A172 (cell line): ENCODE data around the gene OR2V2. TPM values are rescaled to one million over a fixed set of nuclear protein-coding genes. Genes with fewer than 3 reads are reported as not detected.
"Not testable (repeated sequence)": the region's sequence is repeated elsewhere in the genome, so short reads cannot be mapped to it uniquely, and the experiment has no call there.

Source experiments
- DNase-seq: peaks from one replicate; pipeline ENCODE4 v3.0.0-alpha.2; 2015; ENCODE audit warnings: low spot score
- total RNA-seq: library from RNA; depleted of rRNA; stranded (reverse); fragments of >200 nt; shearing (Covaris generic); gene quantifications from 2 replicates; pipeline ENCODE4 v1.2.3, GENCODE V29; 2014; rRNA removed

Gene OR2V2, protein sequence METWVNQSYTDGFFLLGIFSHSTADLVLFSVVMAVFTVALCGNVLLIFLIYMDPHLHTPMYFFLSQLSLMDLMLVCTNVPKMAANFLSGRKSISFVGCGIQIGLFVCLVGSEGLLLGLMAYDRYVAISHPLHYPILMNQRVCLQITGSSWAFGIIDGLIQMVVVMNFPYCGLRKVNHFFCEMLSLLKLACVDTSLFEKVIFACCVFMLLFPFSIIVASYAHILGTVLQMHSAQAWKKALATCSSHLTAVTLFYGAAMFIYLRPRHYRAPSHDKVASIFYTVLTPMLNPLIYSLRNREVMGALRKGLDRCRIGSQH
- total RNA-seq, result not detected in 2 replicates

DNA sequence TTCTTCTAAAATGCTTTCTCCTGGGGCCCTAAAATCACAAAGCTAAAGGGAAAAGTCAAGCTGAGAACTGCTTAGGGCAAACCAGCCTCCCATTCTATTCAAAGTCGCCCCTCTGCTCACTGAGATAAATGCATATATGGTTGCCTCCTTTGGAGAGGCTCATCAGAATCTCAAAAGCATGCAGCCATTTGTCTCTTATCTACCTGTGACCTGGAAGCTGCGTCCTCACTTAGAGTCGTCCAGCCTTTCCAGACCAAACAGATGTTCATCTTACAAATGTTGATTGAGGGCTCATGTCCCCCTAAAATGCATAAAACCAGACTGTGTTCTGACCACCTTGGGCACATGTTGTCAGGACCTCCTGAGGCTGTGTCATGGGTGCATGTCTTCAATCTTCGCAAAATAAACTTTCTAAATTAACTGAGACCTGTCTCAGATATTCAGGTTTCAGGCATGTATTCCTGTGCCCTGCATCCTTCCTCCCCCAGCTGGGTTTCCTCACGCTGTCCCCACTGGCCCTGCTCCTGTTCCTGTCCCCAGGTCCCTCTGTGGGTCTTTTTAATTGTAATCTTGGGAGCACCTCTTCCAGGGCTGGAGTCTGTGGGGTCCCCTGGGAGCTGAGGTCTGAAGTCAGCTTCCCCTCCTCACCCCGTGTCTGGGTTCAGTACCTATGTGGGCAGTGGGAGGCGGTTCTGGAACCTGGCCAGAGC lies at the start of gene OR2V2:
TSS of gene OR2V2 (plus strand) at position 660 of the 710 bp plus-strand sequence. CDS start 7,357 bp downstream, outside the sequence.
- DNase-seq, result not testable (repeated sequence)

DNA sequence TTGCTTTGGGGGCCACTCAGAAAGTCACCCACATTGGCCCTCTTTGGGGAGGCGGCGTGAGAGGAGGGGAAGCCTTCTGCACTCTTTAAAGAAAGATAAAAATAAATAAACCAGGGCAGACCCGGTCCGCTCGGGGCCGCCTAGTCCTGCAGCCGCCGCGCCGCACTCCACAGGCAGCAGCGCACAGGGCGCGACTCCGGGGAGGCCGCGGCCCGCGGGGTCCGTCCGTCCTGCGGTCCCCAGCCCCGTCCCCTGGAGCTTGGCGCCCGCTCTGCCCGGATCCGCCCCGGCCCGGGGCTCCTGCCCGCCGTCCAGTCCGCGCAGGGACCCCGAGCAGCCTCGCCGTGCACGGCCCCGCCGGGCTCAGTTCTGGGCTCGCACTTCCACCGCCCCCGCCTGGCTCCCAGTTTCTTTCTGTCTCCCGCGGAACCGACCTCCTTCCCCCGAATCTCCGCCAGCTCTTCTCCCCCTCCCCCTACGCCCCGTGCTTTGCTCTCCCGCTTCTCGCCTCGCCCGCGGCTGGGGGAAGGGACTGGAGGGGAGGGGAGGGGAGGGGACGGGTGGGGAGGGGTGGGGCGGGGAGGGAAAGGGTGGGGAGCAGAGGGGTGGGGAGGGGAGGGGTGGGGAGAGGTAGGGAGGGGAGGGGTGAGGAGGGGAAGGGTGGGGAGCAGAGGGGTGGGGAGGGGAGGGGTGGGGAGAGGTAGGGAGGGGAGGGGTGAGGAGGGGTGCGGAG lies 49.5 kb upstream of the OR2V2 start:
- not testable (repeated sequence) for DNase-seq

DNA sequence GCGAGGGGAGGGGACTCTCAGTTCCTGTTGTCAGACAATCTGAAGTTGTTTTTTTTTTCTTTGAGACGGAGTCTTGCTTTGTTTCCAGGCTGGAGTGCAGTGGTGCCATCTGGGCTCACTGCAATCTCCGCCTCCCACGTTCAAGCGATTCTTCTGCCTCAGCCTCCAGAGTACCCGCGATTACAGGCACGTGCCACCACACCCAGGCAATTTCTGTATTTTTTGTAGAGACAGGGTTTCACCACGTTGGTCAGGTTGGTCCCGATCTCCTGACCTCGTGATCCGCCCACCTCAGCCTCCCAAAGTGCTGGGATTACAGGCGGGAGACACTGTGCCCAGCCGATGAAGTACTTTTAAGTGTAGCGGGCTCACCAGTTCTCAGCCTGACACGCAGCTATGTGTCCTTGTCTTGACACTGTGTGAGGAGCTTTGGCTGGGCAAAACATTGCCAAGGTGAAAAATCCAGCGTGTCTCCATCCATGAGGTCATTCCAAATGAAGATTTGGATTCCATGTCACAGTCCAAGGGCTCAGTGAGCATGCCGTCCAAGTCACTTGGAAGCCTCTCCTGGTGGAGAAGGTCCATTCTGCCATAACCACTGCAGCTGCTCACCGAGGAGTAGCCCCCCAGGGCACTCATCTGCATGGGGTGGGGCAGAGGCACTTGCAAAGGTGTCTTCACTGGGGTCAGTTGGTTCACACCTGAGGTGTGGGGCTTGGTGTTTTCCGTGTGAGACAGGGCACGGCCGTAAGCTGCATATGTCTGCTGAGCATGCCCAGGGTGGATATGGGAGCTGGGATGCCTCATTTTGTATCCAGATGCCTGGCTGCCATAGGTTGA lies 48.4 kb upstream of the OR2V2 start:
- DNase-seq, result no peak

DNA sequence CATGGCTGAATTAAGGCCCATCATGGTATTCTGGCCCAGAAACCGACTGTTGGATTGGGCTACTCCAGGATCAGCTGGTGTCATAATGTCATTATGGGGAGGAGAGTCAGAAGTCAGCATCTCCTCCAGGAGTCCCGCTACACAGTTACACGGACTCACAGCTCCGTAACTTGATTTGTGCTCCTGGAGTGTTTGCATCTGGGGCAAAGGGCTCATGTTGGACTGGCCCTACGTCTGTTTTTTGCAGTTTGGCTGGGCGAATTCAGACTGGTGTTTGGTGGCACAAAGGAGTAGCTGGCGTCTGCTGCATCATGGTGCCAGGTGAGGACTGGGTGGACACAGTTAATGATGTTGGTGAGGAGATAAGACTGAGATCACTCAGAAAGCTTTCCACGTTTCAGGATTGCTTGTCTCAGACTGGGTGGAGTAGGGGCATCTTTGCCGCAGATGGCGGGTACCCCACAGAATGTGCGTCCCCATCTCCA lies 47.7 kb upstream of the OR2V2 start:
- DNase-seq, result no peak

DNA sequence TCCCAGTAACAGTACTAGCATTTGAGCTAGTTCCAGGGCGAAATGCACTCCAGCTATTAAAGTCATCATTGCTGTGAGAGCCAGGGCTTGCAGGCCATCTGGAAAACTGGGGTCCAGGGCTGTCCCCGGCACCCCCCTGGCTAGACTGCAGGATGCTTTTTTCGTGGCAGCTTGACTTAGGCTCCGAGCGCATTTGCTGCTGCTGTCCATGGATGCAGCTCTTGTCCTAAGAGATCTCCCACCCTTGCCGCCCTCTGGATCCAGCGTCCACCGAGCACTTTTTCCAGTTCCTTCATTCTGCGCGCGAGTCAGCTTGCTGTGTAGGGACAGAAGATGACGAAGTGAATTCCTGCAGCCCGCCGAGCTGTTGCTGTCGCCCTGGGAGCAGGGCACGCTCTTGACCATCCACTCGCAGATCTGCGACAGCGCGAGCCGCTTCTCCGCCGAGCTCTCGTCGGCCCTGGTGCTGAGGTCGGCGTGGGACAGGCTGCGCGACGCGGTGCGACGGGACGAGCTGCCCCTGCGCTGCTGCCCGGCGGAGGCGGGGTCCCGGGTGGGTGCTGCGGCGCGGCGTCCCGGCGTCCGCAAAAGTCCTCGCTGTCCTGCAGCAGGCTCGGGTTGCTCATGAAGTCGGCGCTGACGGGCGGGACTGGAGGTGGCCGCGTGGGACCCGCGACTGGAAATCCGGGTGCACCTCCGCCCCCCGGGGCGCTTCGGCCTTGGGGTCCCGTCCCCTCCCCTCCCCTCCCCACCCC lies 47.1 kb upstream of the OR2V2 start:
- no peak for DNase-seq

DNA sequence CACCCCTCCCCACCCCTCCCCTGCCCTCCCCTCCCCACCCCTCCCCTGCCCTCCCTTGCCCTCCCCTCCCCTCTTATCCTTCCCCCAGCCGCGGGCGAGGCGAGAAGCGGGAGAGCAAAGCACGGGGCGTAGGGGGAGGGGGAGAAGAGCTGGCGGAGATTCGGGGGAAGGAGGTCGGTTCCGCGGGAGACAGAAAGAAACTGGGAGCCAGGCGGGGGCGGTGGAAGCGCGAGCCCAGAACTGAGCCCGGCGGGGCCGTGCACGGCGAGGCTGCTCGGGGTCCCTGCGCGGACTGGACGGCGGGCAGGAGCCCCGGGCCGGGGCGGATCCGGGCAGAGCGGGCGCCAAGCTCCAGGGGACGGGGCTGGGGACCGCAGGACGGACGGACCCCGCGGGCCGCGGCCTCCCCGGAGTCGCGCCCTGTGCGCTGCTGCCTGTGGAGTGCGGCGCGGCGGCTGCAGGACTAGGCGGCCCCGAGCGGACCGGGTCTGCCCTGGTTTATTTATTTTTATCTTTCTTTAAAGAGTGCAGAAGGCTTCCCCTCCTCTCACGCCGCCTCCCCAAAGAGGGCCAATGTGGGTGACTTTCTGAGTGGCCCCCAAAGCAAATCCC lies 46.2 kb upstream of the OR2V2 start:
- not testable (repeated sequence) for DNase-seq

DNA sequence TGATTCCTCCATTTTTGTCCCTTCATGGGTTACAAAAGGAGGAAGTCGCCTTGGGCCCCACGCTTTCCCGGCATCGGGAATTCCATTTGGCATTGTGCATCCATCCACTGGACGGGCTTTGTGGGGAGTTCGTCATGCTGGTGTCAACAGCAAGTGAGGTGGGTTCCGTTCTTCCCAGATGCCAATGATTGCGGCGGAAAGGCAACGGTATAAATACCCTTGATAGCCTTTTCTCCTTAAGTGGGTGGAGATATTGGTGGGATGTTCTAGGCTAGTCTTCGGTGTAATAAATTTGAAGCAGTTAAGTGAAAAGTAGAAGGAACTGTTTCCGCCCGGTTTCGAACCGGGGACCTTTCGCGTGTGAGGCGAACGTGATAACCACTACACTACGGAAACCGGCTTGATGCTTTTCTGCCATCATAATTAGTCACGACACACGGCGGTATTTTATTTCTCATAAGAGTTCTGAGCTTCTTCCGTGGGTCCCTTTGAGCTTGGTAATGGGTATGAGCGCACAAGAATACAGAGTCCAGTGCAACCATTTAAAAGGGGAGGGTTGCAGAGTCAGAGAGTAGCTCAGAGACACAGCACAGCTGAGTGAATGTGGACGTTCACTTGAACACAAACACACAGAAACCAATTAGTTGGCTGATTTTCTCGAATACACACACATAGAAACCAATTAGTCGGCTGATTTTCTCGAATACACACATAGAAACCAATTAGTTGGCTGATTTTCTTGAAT lies 45.3 kb upstream of the OR2V2 start:
- not testable (repeated sequence) for DNase-seq

DNA sequence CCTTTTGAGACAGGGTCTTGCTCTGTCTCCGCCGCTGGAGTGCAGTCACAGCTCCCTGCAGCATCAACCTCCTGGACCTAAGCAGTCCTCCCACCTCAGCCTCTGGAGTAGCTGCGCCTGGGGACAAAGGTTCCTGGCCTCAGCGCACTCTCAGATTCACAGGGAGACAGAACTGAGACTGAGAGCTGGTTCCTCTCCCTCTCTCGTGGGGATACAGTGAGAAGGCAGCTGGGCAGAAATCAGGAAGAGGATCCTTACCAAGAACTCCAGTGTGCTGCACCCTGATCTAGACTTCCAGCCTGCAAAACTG lies 43.2 kb upstream of the OR2V2 start:
- not testable (repeated sequence) for DNase-seq

DNA sequence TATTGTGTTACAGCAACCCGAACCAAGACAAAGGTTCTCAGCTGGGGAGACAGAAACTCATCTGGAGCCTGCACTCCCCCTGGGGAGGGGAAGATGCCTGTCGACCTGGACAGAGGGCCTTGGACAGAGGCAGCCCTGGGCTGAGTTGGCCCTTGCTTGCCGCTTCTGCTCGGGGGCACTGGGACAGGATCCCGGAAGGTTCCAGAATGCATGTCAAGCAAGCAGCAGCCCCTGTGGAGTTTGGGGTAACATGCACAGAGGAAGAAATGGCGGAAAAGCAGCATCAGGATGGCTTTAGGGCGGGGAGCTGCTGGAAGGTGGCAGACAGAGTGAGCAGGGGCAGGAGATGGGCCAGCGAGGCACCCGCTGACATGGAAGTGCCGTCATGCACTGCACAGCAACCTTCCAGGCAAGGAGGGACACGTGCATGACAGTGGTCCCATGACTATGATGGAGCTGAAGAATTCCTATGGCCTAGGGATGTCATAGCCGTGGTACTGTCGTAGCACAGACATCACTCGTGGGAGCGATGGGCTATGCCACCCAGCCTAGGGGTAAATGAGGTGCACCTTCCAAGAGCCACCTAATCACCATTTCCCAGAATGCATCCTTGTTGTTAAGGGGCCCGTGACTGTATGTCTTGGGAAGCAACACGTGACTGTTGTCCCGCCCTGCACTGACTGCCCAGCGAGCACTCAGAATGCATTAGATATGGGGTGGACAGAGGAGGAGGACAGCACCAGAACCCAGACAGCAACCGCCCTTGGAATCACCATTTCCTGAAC lies 42.6 kb upstream of the OR2V2 start:
- DNase-seq, result not testable (repeated sequence)

DNA sequence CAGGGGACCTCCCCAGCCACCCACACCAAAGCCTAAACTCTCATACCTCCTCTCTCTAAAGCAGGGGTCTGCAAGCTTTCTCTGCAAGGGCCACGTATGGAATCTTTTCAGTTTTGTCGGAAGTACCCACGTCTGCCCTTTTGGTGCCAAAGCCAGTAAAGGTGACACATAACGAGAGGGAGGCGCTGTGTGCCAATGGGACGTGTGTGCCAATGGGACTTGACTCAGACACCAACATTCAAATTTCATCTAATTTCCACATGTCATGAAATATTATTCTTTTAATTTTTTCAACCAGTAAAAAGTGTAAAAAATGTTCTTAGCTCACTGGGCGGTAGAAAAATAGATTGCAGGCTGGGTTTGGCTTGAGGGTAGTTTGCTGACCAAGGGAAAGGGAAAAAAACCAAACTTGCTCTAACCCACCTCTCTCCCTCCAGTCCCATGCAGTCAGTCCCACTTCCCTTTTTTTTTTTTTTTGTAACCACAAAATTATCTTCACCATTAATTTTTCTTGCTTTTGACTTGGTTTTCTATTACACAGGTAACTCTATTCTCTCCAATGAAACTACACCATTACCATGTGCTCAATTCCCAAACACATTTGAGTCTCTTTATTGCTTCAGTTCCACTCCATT lies 41.9 kb upstream of the OR2V2 start:
- DNase-seq, result no peak

DNA sequence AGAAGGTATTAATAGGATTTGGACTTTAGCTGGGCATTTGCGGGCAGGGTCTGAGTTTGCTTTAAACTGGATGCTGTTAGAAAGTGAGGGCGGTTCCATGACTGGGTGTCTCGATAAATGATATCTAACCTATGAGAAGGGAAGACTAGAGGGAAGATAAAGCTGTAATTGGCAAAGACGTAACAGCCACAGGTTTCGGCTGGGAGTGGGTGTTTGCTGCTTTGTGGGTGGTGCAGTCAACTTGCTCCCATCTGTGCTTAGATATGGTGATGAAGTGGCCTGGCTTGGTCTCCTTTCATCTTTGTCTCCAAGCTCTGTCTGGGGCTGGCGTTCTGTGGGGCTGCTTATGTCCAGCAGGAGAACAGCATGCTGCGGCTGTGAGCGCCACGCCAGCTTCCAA lies 39.7 kb upstream of the OR2V2 start:
- DNase-seq, result no peak

DNA sequence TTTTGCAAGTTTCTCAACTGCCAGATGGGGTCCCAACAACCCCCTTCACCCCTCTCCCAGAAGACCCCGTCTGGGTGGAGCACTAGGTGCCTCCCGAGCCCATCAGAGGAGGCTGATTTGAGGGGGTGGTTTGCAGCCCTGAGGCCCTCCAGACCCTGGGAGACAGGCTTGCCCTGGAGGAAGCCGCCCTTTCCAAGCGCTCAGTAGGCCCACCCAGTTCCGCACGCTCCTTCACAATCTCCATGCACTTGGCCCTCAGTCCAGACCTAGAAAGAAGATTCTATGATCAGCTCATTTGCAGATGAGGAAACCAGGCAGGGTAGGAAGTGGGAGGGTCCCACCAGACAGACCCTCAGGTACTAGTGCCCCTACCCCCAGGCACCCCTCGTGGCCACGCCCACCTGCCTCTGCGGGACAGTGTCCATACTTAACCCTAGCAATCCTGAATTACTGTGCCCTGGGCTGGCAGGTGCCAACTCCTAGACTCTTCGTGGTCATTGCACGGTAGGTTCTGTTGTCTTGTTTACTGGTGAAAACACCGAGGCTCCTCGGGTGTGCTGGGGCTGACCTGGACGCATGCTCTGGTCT lies 38.7 kb upstream of the OR2V2 start:
- DNase-seq, result no peak

DNA sequence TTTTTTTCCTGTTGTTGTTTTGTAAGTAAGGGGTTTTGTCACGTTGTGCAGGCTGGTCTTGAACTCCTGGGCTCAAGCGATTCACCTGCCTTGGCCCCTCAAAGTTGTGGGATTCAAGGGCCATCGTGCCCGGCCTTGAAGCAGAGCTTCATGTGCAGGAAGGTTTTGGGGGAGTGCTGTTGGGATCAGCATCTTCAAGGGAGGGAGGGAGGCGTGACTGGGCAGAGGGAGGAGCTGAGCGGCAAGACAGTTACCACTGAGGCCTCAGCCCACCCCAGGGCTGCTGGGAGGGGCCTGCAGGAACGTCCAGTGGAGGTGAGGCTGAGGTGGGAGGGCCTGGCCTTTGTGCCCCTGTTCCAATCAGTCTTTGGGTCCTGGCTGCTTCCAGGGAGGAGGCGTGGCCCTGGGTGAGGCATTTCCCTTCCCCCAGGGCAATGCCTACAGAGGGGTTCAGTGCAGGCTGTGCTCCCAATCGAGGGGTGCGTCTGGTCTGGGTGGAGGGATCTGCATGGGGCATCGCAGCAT lies 37.8 kb upstream of the OR2V2 start:
- no peak for DNase-seq

DNA sequence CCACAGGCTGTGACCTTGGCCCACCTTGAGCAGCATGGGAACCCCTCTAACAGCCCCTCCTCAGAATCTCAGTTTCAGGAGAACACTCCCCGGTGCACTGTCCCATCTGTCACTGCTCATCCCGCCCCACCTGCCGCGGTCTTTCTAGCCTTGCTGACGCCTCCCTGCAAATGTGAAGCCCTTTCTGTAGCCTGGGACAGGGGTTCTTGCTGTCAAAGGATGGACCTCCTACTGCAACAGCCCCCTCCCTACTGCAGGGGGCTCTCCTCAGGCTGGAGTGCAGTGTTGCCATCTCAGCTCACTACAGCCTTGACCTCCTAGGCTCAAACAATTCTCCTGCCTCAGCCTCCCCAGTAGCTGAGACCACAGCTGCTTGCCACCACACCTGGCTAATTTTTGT lies 36.4 kb upstream of the OR2V2 start:
- no peak for DNase-seq

DNA sequence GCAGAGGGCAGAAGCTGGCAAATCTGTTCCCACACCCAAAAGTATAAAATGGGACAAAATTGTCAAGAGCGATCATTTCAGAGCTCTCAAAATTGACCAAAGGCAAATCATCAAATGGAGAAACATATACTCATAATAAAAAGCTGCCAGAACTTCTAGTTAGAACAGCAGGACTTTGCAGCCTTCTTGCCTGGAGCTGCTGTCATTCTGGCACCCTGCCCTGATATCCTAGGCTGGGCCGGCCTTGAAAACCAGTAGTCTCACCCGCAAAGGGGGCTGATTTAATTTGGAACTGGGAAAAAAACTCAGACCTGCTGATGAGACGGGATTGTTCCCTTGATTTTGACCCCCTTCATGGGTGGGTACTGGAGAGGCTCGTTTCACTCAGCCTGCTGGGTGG lies 34.9 kb upstream of the OR2V2 start:
- DNase-seq, result no peak

DNA sequence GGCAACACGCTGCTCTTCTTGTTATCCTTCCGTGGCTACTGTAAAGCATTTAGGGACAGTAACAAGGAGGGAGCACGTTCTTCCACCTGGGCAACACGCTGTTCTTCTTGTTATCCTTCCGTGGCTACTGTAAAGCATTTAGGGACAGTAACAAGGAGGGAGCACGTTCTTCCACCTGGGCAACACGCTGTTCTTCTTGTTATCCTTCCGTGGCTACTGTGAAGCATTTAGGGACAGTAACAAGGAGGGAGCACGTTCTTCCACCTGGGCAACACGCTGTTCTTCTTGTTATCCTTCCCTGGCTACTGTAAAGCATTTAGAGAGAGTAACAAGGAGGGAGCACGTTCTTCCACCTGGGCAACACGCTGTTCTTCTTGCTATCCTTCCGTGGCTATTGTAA lies 33.8 kb upstream of the OR2V2 start:
- DNase-seq, result not testable (repeated sequence)

DNA sequence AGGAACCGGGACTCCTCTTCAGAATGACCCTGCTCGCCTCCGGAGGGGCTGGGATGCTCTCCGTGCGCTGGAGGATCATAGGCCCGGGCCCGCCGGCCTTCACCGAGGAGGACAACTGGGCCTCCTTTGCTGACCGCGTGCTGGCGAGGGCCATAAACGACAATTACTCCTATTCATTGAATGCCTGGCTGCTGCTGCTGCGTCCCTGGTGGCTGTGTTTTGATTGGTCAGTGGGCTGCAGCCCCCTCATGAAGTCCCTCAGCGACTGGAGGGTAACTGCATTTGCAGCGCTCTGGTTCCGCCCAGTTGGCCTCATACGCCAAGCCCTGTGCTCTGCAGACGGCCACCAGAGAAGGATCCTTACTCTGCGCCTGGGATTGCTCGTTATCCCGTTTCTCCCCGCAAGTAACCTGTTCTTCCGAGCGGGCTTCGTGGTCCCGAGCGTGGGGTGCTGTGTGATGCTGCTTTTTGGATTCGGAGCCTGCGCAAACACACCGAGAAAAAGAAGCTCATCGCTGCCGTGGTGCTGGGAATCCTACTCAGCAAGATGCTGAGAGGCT lies 33.0 kb upstream of the OR2V2 start:
- no peak for DNase-seq
